Measurements from ENCODE around the gene SIKE1.

SIKE1 gene

DNA sequence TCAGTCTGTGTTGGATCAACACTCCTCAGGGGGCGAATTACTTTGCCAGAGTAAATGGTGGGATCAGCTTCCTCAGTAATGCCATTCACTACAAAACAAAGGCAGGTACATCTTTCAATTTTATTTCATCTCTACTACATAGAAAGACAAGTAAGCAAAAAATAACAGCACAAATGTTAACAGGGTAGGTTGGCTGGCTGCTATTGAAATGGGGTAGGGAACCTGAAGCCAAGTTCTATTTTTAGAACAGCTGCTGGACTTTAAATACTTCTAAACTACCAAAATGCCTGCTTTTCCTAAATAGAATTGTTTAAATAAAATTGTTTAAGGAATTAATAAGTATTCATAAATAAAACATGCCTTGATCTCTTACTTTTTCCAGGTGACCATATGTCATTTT, 56.6 kb downstream of the SIKE1 start:
- Histone ChIP-seq H3K36me3 (replicated peaks; ENCODE audit: low read depth, low read length) (peaks cover 61% of the 10 kb centered on the region), H3K27me3 (ENCODE audit: low read depth, low read length) (no peaks in the 10 kb centered on the region), H3K4me3 (ENCODE audit: low read length) (no peak overlapping the region), H3K9me3 (ENCODE audit: insufficient read depth, low read length) (no peaks in the 10 kb centered on the region), H3K4me1 (ENCODE audit: low read length) (no peaks in the 10 kb centered on the region), H2AFZ (ENCODE audit: low read depth, low read length) (no peak overlapping the region), H4K20me1 (ENCODE audit: insufficient read depth, low read length) (no peaks in the 10 kb centered on the region), H3K9ac (ENCODE audit: low read length) (no peak overlapping the region), H3K27ac (ENCODE audit: low read length) (no peak overlapping the region), H3K4me2 (ENCODE audit: low read length) (no peak overlapping the region), H3K79me2 (ENCODE audit: low read length) (no peaks in the 10 kb centered on the region; the same call in 1 of the 2 replicates)
- TF ChIP-seq, protein P1, sequence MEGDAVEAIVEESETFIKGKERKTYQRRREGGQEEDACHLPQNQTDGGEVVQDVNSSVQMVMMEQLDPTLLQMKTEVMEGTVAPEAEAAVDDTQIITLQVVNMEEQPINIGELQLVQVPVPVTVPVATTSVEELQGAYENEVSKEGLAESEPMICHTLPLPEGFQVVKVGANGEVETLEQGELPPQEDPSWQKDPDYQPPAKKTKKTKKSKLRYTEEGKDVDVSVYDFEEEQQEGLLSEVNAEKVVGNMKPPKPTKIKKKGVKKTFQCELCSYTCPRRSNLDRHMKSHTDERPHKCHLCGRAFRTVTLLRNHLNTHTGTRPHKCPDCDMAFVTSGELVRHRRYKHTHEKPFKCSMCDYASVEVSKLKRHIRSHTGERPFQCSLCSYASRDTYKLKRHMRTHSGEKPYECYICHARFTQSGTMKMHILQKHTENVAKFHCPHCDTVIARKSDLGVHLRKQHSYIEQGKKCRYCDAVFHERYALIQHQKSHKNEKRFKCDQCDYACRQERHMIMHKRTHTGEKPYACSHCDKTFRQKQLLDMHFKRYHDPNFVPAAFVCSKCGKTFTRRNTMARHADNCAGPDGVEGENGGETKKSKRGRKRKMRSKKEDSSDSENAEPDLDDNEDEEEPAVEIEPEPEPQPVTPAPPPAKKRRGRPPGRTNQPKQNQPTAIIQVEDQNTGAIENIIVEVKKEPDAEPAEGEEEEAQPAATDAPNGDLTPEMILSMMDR (IDR thresholded peaks at IDR 0.05; ENCODE audit: low read depth, low read length): no peak

DNA sequence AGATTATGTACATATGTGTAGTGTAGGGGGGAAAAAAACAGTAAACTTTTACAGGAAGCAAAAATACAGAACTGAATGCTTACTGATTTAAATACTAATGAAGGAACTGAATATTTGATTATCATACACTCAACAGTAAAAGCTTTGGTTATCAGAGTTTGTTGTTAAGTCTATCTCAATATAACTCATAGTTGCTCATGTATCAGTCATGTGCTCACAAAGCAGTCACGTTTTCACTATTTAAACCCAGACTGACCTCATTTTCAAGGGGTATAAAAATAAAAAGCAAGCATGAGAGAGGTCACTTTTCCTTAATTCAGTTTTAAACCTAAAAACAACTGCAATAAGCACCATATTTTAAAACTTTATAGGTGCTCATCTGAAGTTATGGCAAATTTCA, 57.0 kb downstream of the SIKE1 start:
- Histone ChIP-seq H3K4me2 (ENCODE audit: low read length) (no peak overlapping the region), H3K27me3 (ENCODE audit: low read depth, low read length) (no peaks in the 10 kb centered on the region), H3K36me3 (replicated peaks; ENCODE audit: low read depth, low read length) (peaks cover 64% of the 10 kb centered on the region), H3K9ac (ENCODE audit: low read length) (no peak overlapping the region), H3K9me3 (ENCODE audit: insufficient read depth, low read length) (no peaks in the 10 kb centered on the region), H3K4me3 (ENCODE audit: low read length) (no peak overlapping the region), H3K79me2 (ENCODE audit: low read length) (no peaks in the 10 kb centered on the region; the same call in 1 of the 2 replicates), H4K20me1 (ENCODE audit: insufficient read depth, low read length) (no peaks in the 10 kb centered on the region), H2AFZ (ENCODE audit: low read depth, low read length) (no peak overlapping the region), H3K27ac (ENCODE audit: low read length) (no peak overlapping the region), H3K4me1 (ENCODE audit: low read length) (no peaks in the 10 kb centered on the region)
- TF ChIP-seq, protein P1 (IDR thresholded peaks at IDR 0.05; ENCODE audit: low read depth, low read length): no peak
- no peak for TF ChIP-seq EZH2phosphoT487 (IDR thresholded peaks at IDR 0.05; ENCODE audit: low read depth)

DNA sequence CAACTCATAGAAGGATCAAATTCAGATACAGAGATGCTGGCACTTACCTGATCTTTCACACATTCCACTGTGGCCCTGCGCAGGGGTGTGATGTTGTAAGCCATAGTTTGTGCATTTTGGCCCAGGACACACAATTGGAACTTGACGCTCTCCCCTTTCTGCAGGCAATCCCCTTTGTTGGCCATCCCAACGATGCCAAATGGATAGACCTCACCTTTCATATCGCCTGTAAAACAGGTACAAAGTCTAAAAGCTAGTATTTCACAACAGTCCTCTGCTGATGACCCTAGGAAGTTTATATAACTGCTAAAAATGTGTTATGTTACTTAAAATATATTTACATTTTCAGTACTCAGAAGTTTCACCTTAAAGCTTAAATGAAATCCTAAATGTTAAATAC, 60.0 kb downstream of the SIKE1 start:
- Histone ChIP-seq H3K27ac (ENCODE audit: low read length) (no peak overlapping the region), H3K79me2 (ENCODE audit: low read length) (peaks cover 10% of the 10 kb centered on the region), H3K36me3 (replicated peaks; ENCODE audit: low read depth, low read length) (peaks cover 44% of the 10 kb centered on the region), H3K27me3 (ENCODE audit: low read depth, low read length) (no peaks in the 10 kb centered on the region), H3K4me2 (ENCODE audit: low read length) (no peak overlapping the region), H3K9ac (ENCODE audit: low read length) (no peak overlapping the region), H3K4me1 (ENCODE audit: low read length) (peaks cover 9% of the 10 kb centered on the region), H3K9me3 (ENCODE audit: insufficient read depth, low read length) (no peaks in the 10 kb centered on the region), H3K4me3 (ENCODE audit: low read length) (no peak overlapping the region), H2AFZ (ENCODE audit: low read depth, low read length) (no peak overlapping the region), H4K20me1 (ENCODE audit: insufficient read depth, low read length) (no peaks in the 10 kb centered on the region)
- TF ChIP-seq, protein P1 (IDR thresholded peaks at IDR 0.05; ENCODE audit: low read depth, low read length): no peak
- no peak for TF ChIP-seq EZH2phosphoT487 (IDR thresholded peaks at IDR 0.05; ENCODE audit: low read depth)
